ENCODE data around the gene TBX4. TPM values are rescaled to one million over a fixed set of nuclear protein-coding genes. Genes with fewer than 3 reads are reported as not detected.
A peak's percentile ranks its signal among the peaks of the same experiment; 100 is the strongest.

The TBX4 gene
- total and polyA plus RNA-seq, 2 experiments from 2014 or later = 13.9 to 15.4 TPM

GRCh38 chr17:61502292-61502691 lies 50.1 kb downstream of the TBX4 start:
- Histone ChIP-seq H3K36me3 (replicated peaks; ENCODE audit: insufficient read depth, low read depth) (no peaks in the 10 kb centered on the region), H2AFZ (no peak overlapping the region), H3K4me2 (no peak overlapping the region), H3K27me3 (no peaks in the 10 kb centered on the region), H3K27ac (no peak overlapping the region), H3K4me1 (ENCODE audit: insufficient read depth) (peaks cover 12% of the 10 kb centered on the region), H4K20me1 (ENCODE audit: insufficient read depth, poor library complexity, severe bottlenecking) (no peaks in the 10 kb centered on the region), H3K4me3 (no peak overlapping the region), H3K9me2 (replicated peaks; ENCODE audit: insufficient read depth) (no peaks in the 10 kb centered on the region), H3K79me2 (no peaks in the 10 kb centered on the region), H3K9me3 (ENCODE audit: low read depth) (no peaks in the 10 kb centered on the region)
- WGBS (ENCODE audit: low lambda C conversion rate, missing lambda C conversion rate) = 84% methylated on average over 5 of the region's 5 CpGs
- no peak for DNase-seq (ENCODE audit: low spot score)
- TF ChIP-seq EZH2phosphoT487 (IDR thresholded peaks at IDR 0.05; ENCODE audit: low read depth, severe bottlenecking, unreplicated experiment) = no peak
- no peak for TF ChIP-seq EZH2 (IDR thresholded peaks at IDR 0.05; ENCODE audit: borderline replicate concordance)
- TF ChIP-seq CTCF (IDR thresholded peaks at IDR 0.05; ENCODE audit: poor library complexity) = no peak

- no peak overlapping the region for H2AFZ ChIP-seq
- H3K36me3 ChIP-seq (replicated peaks; ENCODE audit: insufficient read depth, low read depth) = no peaks in the 10 kb centered on the region
- H3K4me2 ChIP-seq = no peak overlapping the region
- no peaks in the 10 kb centered on the region for H3K27me3 ChIP-seq
- no peak for TF ChIP-seq EZH2 (IDR thresholded peaks at IDR 0.05; ENCODE audit: borderline replicate concordance)
- no peak for TF ChIP-seq CTCF (IDR thresholded peaks at IDR 0.05; ENCODE audit: poor library complexity)
- H3K4me3 ChIP-seq = no peak overlapping the region
- DNase-seq (ENCODE audit: low spot score) = no peak
- 70% methylated on average over 3 of the region's 3 CpGs for WGBS (ENCODE audit: low lambda C conversion rate, missing lambda C conversion rate)
- H3K79me2 ChIP-seq = no peaks in the 10 kb centered on the region
- H3K9me3 ChIP-seq (ENCODE audit: low read depth) = no peaks in the 10 kb centered on the region
- H3K4me1 ChIP-seq (ENCODE audit: insufficient read depth) = peaks cover 8% of the 10 kb centered on the region
- H3K27ac ChIP-seq = no peak overlapping the region
- no peaks in the 10 kb centered on the region for H4K20me1 ChIP-seq (ENCODE audit: insufficient read depth, poor library complexity, severe bottlenecking)
- H3K9me2 ChIP-seq (replicated peaks; ENCODE audit: insufficient read depth) = no peaks in the 10 kb centered on the region
Observed at GRCh38 chr17:61503961-61504360, 51.7 kb downstream of the TBX4 start.

- no peak for TF ChIP-seq CTCF (IDR thresholded peaks at IDR 0.05; ENCODE audit: poor library complexity)
- TF ChIP-seq EZH2phosphoT487 (IDR thresholded peaks at IDR 0.05; ENCODE audit: low read depth, severe bottlenecking, unreplicated experiment) = no peak
- no peak for TF ChIP-seq EZH2 (IDR thresholded peaks at IDR 0.05; ENCODE audit: borderline replicate concordance)
- Histone ChIP-seq H3K4me1 (ENCODE audit: insufficient read depth) (peaks cover 8% of the 10 kb centered on the region), H3K79me2 (no peaks in the 10 kb centered on the region), H3K4me3 (no peak overlapping the region), H3K4me2 (no peak overlapping the region), H3K27me3 (no peaks in the 10 kb centered on the region), H3K9me2 (replicated peaks; ENCODE audit: insufficient read depth) (no peaks in the 10 kb centered on the region), H3K27ac (peak overlapping the region; percentile 50), H4K20me1 (ENCODE audit: insufficient read depth, poor library complexity, severe bottlenecking) (no peaks in the 10 kb centered on the region), H3K36me3 (replicated peaks; ENCODE audit: insufficient read depth, low read depth) (no peaks in the 10 kb centered on the region), H3K9me3 (ENCODE audit: low read depth) (no peaks in the 10 kb centered on the region), H2AFZ (no peak overlapping the region)
- WGBS (ENCODE audit: low lambda C conversion rate, missing lambda C conversion rate) = 56% methylated on average over 2 of the region's 2 CpGs
- DNase-seq (ENCODE audit: low spot score) = no peak
Observed at GRCh38 chr17:61504697-61505096, 52.5 kb downstream of the TBX4 start.
